Measurements from ENCODE around the gene ROR2. TPM values are rescaled to one million over a fixed set of nuclear protein-coding genes. Genes with fewer than 3 reads are reported as not detected.
"Not testable (repeated sequence)": the region's sequence is repeated elsewhere in the genome, so short reads cannot be mapped to it uniquely, and the experiment has no call there.

The ROR2 gene
- total RNA-seq, 1 donor from 2014 or later: 0.18 TPM

GRCh38 chr9:91924090-91924489, 25.9 kb downstream of the ROR2 start:
- intact Hi-C loops (cut with micrococcal nuclease): no loop called here

- intact Hi-C loops (cut with micrococcal nuclease): no loop called here
These were observed 26.9 kb downstream of the ROR2 start for GRCh38 chr9:91923145-91923544.

- intact Hi-C loops (cut with micrococcal nuclease): no loop called here
These were observed 28.7 kb downstream of the ROR2 start for GRCh38 chr9:91921371-91921770.

DNA sequence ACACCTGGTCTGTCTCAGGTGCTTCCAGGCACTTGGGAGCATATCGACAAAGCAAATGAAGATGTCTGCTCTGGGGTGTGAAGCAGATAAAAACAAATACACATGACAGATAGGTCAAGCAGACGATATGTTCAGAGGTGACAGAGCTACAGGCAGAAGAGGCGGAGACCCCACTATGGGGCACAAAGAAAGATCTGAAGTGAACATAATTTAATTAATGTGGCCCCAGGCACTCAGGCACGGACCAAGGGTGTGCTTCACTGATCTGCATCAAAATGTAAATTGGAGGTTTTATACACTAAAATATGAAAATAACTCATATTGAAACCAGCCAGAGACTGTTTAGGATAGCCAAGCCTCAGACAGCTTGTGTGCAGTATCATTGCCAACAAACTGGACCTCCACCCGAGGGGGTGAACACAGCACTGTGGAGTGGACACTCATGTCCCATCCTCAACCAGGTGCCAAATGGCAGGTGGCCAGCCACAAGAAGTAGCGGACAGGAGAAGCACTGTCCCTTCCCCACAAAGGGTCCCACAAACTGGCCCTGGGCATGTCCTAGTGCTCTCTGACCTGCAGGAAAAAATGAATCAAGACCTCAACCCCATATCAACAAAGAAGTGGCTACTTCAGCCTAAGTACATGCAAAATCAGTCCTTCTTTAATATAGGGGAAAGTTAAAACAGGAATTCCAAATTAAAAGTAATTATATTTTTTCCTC, 29.2 kb downstream of the ROR2 start:
- intact Hi-C loops (cut with micrococcal nuclease): no loop called here

- intact Hi-C loops (cut with micrococcal nuclease): no loop called here
These were observed 30.4 kb downstream of the ROR2 start for GRCh38 chr9:91919621-91920020.

DNA sequence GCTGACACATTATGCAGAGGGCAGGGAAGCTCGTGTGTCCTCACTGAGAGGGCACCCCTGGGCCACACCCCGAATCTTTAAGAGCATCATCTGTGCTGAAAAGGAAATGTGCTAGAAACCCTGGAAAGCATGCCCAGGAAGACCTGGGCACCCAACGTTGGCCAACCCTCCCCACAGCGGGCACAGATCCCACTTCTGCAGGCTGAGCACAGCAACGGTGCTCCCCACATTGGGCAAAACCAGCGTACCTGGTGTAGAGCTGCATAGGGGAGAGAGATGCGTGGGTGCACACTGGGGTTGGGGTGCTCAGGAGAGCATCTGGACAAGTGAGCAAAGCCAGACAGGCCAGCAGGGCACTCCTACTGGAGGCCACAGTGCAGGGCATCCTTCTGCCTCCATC, 32.6 kb downstream of the ROR2 start:
- intact Hi-C loops (cut with micrococcal nuclease): no loop called here

DNA sequence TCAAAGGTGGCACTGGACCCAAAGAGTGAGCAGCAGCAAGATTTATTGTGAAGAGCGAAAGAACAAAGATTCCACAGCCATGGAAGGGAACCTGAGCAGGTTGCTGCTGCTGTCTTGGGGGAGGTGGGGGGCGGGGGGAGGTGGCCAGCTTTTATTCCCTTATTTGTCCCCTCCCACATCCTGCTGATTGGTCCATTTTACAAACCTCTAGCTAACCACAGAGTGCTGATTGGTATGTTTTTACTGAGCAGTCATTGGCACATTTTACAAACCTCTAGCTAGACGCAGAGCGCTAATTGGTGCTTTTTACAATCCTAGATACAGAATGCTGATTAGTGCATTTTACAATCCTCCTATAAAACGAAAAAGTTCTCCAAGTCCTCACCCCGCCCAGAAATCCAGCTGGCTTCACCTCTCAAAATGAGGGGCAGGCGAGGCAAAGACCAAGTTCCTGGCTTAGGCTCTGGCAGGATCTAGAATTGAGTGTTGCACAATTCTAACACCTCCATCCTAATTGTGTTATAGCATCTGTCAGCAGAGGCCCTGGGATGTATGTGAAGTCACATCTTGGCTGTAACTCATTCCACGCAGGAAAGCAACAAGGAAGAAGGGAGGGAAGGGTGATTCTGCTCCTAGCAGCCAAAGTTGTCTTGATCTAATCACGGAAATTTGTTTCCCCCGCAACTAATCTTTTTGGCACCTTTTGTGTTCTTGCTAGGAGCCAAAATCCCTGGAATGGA, 34.3 kb downstream of the ROR2 start:
- intact Hi-C loops (cut with micrococcal nuclease): no loop called here

GRCh38 chr9:91914937-91915336, 35.1 kb downstream of the ROR2 start:
- intact Hi-C loops (cut with micrococcal nuclease): no loop called here

- intact Hi-C loops (cut with micrococcal nuclease): no loop called here
These were observed 35.6 kb downstream of the ROR2 start for GRCh38 chr9:91914404-91914803.

GRCh38 chr9:91913986-91914385, 36.0 kb downstream of the ROR2 start:
- intact Hi-C loops (cut with micrococcal nuclease): no loop called here

GRCh38 chr9:91913096-91913495, 36.9 kb downstream of the ROR2 start:
- intact Hi-C loops (cut with micrococcal nuclease): no loop called here

- intact Hi-C loops (cut with micrococcal nuclease): no loop called here
These were observed 38.4 kb downstream of the ROR2 start for GRCh38 chr9:91911657-91912056.

DNA sequence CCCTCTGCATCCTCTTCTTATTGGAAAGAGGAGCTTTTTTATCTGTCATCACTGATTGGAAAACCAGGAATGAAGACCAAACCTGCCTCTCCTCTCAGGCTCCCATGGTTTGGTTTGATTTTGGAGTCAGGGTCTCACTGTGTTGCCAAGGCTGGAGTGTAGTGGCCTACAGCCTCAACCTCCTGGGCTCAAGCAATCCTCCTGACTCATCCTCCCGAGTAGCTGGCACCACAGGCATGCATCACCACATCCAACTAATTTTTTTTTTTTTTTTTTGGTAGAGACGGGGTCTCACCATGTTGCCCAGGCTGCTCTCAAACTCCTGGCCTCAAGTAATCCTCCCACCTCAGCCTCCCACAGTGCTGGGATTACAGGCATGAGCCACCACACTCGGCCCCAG, 40.8 kb downstream of the ROR2 start:
- intact Hi-C loops (cut with micrococcal nuclease): not testable (repeated sequence)

GRCh38 chr9:91908746-91909145, 41.3 kb downstream of the ROR2 start:
- intact Hi-C loops (cut with micrococcal nuclease): no loop called here

- intact Hi-C loops (cut with micrococcal nuclease): no loop called here
These were observed 41.8 kb downstream of the ROR2 start for GRCh38 chr9:91908293-91908623.

DNA sequence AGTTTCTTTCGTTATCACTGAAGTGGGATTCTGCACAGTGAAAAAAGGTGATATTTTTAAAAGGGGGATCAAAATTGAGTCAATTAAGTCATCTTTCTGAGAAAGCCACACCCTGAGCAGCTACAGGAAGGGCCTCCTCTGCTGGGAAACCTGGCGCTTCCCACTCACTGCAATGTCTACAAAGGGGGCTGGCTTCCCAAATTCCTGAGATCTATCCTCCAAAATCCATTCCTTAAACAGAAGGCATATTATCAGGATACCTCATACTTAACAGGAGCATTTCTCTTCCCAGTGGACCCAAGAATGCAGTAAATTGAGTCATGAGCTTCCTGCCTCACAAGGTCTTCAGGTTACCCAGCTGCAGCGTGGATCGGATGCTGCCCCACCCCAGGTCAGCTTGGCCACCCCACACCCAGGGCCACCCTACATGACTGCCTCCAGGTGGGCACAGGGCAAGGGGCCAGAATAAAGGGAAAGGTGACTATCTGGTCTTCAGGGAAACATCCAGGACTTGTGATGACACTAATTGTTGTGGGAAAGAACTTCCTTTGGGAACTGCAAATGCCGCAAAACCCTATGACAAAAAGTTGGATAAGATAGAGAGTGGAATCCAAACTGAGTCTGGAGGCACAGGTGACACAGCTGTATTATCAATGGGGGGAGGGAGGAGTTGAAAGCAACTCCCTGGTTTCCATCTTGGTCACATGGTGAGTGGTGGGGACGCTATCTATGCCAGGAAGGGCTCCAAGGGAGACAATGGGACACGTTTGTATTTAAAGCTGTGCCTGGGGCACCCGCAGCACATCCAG, 42.3 kb downstream of the ROR2 start:
- intact Hi-C loops (cut with micrococcal nuclease): loop anchor here (2.0 kb wide), 1 partner anchor 41 kb away; no protein-coding TSS in a partner anchor

- intact Hi-C loops (cut with micrococcal nuclease): loop anchor here (2.0 kb wide), 1 partner anchor 43 kb away; no protein-coding TSS in a partner anchor
These were observed 44.0 kb downstream of the ROR2 start for GRCh38 chr9:91905991-91906469.

DNA sequence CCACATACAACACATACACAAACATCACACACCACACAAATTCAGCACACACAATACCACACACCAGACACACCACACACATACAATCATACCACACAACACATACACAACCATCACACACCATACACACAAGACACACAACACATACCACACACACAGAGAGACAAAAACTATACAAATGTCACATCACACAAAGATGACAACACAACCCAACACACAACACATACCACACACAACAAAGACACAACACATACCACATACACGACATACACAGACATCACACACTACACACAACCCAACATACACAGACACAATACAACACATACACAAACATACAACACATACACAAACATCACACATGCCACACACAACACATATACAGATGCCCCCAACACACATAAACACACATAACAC, 44.8 kb downstream of the ROR2 start:
- intact Hi-C loops (cut with micrococcal nuclease): no loop called here

DNA sequence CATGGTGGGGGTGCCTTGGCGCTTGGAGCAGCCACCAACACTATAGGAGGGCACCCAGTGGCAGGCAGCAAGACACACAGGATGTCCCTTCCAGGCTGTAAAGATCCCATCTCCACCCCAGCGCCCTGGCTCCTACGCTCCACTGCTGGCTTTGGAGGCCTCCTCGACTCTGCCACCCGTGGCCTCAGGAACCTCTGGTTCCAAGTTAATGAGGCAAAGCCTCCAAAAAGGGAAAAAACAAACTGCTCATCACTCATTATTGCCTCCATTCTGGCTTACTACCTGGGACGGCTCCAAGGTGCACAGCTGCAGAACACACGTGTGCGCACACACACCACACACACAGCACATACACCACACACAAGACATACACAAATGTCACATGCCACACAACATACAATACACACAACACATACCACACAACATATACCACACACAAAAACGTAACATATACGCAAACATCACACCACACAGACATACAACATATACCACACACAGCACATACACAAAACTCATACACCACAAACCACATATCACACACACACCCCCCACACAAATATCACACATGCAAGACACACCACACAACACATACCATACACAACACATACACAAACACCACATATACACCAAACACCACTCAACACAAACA, 45.3 kb downstream of the ROR2 start:
- intact Hi-C loops (cut with micrococcal nuclease): no loop called here

GRCh38 chr9:91903126-91903911, 46.7 kb downstream of the ROR2 start:
- intact Hi-C loops (cut with micrococcal nuclease): no loop called here

Measured in T-helper 2 cell treated with Interferon-gamma antibody and Interleukin-4, amounts not matched to agents 100 ng/mL and 5 ng/mL, for 36 hours (primary cell).